Nucleus accumbens (tissue), 56 donors: ENCODE measurements around the gene OR5K1.

Experiments
- DNase-seq, 56 donors: peaks; one replicate each; lab custom pipeline; 2025; lab: John Stamatoyannopoulos, UW

Gene OR5K1

DNA sequence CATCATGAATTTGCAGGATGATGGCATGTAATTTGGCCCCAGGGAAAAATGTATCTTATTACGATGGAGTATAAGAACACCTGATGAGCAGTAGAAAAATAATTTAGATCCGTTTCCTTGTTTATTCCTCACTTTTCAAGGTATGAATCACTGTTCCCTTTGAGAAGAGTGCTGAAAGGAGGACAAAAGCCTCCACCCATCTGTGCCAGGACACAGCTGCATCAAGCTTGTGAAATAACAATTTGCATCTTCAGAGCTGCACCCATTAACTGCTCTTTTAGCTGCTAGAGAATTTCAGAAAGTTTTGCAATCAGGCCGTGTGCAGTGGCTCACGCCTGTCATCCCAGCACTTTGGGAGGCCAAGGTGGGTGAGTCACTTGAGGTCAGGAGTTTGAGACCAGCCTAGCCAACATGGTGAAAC lies 50.1 kb downstream of the OR5K1 start:
- peak in 2 of 56 donors; percentile 3 to 5 for DNase-seq

DNA sequence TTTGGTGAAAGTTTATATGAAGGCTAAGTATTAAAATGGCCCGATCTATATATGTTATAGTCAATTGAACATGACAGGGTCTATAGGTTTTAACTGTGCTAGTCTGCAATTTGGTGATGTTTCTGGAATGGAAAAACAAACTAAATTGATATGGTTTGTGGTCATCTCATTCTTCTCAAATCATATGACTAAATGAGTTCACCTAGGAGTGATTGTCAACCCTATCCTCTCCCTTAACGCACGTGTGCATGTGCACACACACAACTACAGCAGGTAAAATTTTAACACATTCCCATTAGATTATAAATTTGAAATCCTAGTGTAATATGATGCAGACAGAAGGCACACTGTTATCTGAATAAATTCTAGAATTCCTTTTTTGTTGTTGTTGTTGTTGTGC lies 50.7 kb downstream of the OR5K1 start:
- DNase-seq = no peak

DNA sequence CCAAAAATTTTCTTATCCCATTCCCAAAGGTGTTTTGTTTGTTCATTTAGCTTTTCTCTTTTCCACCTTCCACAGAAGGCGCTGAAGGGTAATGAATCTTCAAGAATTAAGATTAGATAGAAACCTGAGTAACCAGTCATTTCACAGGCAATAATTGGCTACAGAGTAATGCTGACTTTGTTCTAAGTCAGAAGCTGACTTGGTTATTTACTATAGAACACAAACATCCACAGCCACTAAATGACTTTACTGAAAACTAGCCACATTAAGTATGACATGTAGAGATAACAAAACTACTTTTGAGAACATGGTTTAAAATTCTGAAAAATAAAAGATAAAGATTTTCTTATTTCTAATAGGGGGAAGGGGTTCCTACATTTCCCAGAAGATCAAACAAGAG lies 51.9 kb downstream of the OR5K1 start:
- DNase-seq = no peak

DNA sequence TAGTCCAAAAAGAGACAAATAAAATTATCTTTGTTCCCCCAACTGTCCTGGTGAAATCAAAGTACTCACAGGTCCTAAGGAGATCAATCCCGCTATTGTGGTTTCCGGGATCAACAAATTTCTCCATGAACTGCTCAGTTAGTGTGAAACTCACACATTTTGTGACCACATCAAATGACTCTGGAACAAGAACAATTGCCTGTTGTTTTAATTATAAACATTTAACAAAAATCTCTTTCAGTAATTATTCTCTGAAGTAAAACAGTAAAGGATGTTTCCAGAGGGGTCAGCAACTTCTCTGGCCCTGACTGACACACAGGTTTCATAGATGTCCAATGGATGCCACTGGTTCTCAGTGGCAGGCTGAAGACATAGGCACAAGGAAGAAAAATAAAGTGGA lies 55.8 kb downstream of the OR5K1 start:
- peak in 27 of 56 donors; percentile 1 to 60 (median 31) for DNase-seq

DNA sequence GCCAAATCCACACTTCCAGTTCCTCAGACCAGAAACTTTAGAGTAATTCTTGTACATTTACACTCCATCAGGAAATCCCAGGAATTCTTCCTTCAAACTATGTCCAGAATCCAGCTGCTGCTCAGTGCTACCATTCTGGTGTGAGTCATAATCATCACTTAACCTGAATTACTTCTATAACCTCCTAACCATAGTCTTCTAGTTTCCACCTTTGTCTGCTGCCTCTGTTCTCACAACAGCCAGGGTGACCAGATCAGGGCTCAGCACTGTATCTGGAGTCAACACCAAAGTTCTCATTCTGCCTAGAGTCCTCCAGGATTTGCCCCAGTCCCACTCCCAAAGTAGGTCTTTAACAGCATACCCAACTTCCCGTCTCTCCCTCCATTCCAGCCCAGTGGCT lies 56.4 kb downstream of the OR5K1 start:
- peak in 4 of 56 donors; percentile 10 to 43 (median 29) for DNase-seq

DNA sequence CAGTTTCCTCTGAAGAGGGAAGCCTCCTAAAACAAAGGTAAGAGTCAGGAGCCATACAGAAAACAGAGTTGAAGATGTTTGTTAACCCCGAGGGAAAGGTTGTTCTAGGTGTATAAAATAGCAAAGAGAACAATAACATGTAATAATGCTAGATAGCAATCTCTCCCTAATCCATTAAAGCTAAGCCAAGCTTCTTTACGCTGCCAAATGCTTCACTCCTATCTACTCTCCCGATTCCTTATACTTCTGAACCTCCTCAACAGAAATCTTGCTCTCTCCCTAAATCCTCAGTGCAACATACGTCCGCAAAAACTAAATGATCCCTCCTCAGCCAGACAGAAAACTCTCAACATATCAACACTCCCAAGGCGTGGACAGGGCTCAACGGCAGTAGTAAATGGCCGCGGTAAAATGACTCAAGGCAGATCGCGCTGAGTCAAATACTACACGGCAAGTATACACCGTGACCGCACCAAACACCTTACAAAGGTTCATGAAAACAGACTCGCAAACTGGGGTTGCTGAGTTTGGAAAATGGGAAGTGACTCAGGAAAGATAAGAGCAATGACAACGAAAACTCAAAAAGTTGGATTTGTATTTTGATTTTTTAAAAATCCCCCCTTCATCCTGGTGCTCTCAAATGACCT lies 59.0 kb downstream of the OR5K1 start:
- DNase-seq = peak in 18 of 56 donors; percentile 8 to 61 (median 43)
